ENCODE measurements around the gene HIPK2.

- TF ChIP-seq CTCF (IDR thresholded peaks at IDR 0.05), result no peak
- no peak for TF ChIP-seq POLR2A (IDR thresholded peaks at IDR 0.05)
Observed at GRCh38 chr7:139675127-139676125, 102.4 kb downstream of the HIPK2 start.
